Hepatocyte (in vitro differentiated cells): ENCODE measurements around the gene IL24.

ENCODE experiments used
- CTCF ChIP-seq: fragments of 200-600 bp; sonication (generic); IDR thresholded peaks from 2 replicates; pipeline ENCODE4 v1.5.1; 2016; ENCODE audit warnings: antibody characterized with exemption, mild to moderate bottlenecking; ENCODE audit not compliant: poor library complexity
- EZH2 ChIP-seq: fragments of 200-600 bp; sonication (generic); IDR thresholded peaks from 2 replicates; pipeline ENCODE4 v1.6.1; 2016; ENCODE audit warnings: antibody characterized with exemption, mild to moderate bottlenecking, borderline replicate concordance
- EZH2phosphoT487 ChIP-seq: fragments of 200-600 bp; sonication (generic); IDR thresholded peaks from one replicate; pipeline ENCODE4 v1.6.1; 2018; ENCODE audit warnings: antibody characterized with exemption, mild to moderate bottlenecking, low read depth, moderate library complexity; ENCODE audit not compliant: unreplicated experiment, severe bottlenecking

- TF ChIP-seq EZH2phosphoT487 (no peak), CTCF (no peak), EZH2 (no peak)
These were observed 49.0 kb downstream of the IL24 start, which contains the start of gene PIGR for GRCh38 chr1:206946261-206946660.
